Measurements from ENCODE around the gene EGFLAM. TPM values are rescaled to one million over a fixed set of nuclear protein-coding genes. Genes with fewer than 3 reads are reported as not detected.

The EGFLAM gene
- 0.68 TPM for total RNA-seq

- ATAC-seq = peak; percentile 35
These were observed at the start of gene EGFLAM for GRCh38 chr5:38258319-38259061. TSS of gene EGFLAM (plus strand) at chr5:38258559. CDS start at chr5:38258755, 196 bp downstream.

- peak; percentile 57 for ATAC-seq
These were observed 49.5 kb upstream of the EGFLAM start for GRCh38 chr5:38208782-38209378.

- no peak for ATAC-seq
These were observed 47.5 kb upstream of the EGFLAM start for GRCh38 chr5:38210676-38211353.

GRCh38 chr5:38211354-38211710 lies 47.0 kb upstream of the EGFLAM start:
- ATAC-seq = no peak

GRCh38 chr5:38212307-38212706 lies 46.1 kb upstream of the EGFLAM start:
- ATAC-seq = no peak

GRCh38 chr5:38226091-38226490 lies 32.3 kb upstream of the EGFLAM start:
- no peak for ATAC-seq

- no peak for ATAC-seq
These were observed 29.4 kb upstream of the EGFLAM start for GRCh38 chr5:38228914-38229313.

- no peak for ATAC-seq
These were observed 23.6 kb upstream of the EGFLAM start for GRCh38 chr5:38234737-38235136.

- no peak for ATAC-seq
These were observed 20.7 kb upstream of the EGFLAM start for GRCh38 chr5:38237681-38238080.

GRCh38 chr5:38240212-38240611 lies 18.1 kb upstream of the EGFLAM start:
- no peak for ATAC-seq

GRCh38 chr5:38241655-38242054 lies 16.7 kb upstream of the EGFLAM start:
- no peak for ATAC-seq

- ATAC-seq = no peak
These were observed 13.1 kb upstream of the EGFLAM start for GRCh38 chr5:38245307-38245706.

- ATAC-seq = no peak
These were observed 9.1 kb upstream of the EGFLAM start for GRCh38 chr5:38249301-38249700.

- no peak for ATAC-seq
These were observed 8.5 kb upstream of the EGFLAM start for GRCh38 chr5:38249812-38250211.

GRCh38 chr5:38250763-38251448 lies 7.5 kb upstream of the EGFLAM start:
- ATAC-seq = no peak

GRCh38 chr5:38253759-38254158 lies 4.6 kb upstream of the EGFLAM start:
- ATAC-seq = no peak

GRCh38 chr5:38257308-38258041 lies 884 bp upstream of the EGFLAM start:
- no peak for ATAC-seq

GRCh38 chr5:38258042-38258318 lies 379 bp upstream of the EGFLAM start:
- no peak for ATAC-seq

- ATAC-seq = no peak
These were observed 876 bp downstream of the EGFLAM start for GRCh38 chr5:38259062-38259808.

- ATAC-seq = no peak
These were observed 1.4 kb downstream of the EGFLAM start for GRCh38 chr5:38259809-38260160.

- no peak for ATAC-seq
These were observed 5.6 kb downstream of the EGFLAM start for GRCh38 chr5:38263983-38264382.

GRCh38 chr5:38265546-38266179 lies 7.3 kb downstream of the EGFLAM start:
- ATAC-seq = no peak

Data from esophagus mucosa (tissue), 1 donor.